ENCODE data around the gene PSMC1.

The PSMC1 gene

DNA sequence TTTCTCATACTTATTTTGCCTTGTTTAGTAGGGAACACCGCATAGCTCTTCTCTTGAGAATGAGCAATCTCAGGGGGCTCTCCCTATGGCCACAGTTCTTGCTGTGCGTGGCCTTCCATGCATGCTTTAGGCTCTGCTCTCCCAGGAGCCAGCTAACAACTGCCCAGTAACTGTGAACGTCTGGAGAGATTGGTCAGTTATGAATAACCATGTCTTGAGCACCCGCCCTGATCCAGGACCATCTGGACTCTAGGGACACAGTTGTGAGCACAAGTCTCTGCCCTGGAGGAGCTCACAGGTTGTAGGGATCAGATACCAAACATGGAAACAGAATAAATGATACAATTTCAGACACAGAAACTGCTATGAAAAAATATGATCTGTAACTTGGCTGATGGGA, 12.1 kb downstream of the PSMC1 start:
- no peak overlapping the region for H3K4me3 ChIP-seq (replicated peaks; ENCODE audit: low read depth, low read length)
- TF ChIP-seq, protein P1, sequence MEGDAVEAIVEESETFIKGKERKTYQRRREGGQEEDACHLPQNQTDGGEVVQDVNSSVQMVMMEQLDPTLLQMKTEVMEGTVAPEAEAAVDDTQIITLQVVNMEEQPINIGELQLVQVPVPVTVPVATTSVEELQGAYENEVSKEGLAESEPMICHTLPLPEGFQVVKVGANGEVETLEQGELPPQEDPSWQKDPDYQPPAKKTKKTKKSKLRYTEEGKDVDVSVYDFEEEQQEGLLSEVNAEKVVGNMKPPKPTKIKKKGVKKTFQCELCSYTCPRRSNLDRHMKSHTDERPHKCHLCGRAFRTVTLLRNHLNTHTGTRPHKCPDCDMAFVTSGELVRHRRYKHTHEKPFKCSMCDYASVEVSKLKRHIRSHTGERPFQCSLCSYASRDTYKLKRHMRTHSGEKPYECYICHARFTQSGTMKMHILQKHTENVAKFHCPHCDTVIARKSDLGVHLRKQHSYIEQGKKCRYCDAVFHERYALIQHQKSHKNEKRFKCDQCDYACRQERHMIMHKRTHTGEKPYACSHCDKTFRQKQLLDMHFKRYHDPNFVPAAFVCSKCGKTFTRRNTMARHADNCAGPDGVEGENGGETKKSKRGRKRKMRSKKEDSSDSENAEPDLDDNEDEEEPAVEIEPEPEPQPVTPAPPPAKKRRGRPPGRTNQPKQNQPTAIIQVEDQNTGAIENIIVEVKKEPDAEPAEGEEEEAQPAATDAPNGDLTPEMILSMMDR (IDR thresholded peaks at IDR 0.05; ENCODE audit: low read length, missing control alignments) = no peak
- DNase-seq (ENCODE audit: low read depth) = no peak

DNA sequence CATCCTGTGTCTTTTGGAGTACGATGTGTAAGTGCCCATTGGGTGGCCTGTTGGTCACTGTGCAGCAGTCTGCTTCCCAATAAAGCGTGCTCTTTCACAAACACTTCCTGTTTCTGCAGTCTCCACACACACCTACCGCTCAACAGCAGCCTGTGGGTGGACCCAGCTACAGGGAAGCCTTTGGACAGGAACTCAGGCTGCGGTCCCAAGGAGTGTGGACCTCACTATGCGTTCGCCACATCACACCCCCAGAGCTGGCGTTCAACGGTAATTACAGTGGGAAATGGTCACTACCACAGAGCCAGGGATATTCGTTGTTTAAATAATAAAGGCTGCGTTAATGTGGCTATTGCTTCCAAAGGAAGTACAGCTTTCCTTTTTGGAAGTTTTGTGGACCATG, 16.2 kb downstream of the PSMC1 start:
- DNase-seq (ENCODE audit: low read depth) = peak; percentile 33
- TF ChIP-seq, protein P1 (IDR thresholded peaks at IDR 0.05; ENCODE audit: low read length, missing control alignments) = no peak
- no peak overlapping the region for H3K4me3 ChIP-seq (replicated peaks; ENCODE audit: low read depth, low read length)

DNA sequence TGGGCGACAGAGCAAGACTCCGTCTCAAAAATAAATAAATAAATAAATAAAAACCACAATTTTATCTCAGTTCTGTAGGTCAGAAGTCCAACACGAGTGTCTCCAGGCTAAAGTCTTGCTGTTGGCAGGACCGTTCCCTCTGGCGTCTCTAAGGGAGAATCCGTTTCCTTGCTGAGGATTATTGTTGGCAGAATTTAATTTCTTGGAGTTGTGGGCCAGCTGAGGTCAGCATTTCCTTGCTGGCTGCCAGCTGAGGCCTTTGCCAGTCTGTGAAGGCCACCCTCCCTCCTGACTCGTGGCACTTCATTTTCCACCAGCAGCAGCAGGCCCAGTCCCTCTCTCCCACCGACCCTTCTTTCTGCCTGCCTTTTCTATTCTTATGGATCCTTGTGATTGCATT, 17.2 kb downstream of the PSMC1 start:
- TF ChIP-seq, protein P1 (IDR thresholded peaks at IDR 0.05; ENCODE audit: low read length, missing control alignments) = no peak
- DNase-seq (ENCODE audit: low read depth) = no peak
- H3K4me3 ChIP-seq (replicated peaks; ENCODE audit: low read depth, low read length) = no peak overlapping the region

DNA sequence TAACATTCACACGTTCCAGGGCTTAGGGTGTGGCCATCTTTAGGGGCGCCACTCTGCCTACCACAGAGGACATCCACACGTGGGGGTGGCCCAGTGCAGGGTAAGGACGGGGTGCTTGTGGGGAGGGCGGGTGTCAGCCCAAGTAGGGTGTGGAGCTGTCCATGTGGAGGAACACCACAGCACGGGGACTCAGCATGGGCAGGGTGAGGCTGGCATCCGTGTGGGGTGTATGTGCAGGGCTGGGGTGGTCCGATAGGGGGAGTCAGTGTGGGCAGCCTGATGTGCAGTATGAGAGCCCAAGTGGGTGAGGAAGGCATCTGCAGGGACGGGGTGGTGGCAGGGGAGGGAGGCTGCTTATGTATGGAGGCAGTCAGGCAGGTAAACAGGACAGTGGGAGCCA, 17.7 kb downstream of the PSMC1 start:
- TF ChIP-seq, protein P1 (IDR thresholded peaks at IDR 0.05; ENCODE audit: low read length, missing control alignments) = no peak
- H3K4me3 ChIP-seq (replicated peaks; ENCODE audit: low read depth, low read length) = no peak overlapping the region
- no peak for DNase-seq (ENCODE audit: low read depth)

DNA sequence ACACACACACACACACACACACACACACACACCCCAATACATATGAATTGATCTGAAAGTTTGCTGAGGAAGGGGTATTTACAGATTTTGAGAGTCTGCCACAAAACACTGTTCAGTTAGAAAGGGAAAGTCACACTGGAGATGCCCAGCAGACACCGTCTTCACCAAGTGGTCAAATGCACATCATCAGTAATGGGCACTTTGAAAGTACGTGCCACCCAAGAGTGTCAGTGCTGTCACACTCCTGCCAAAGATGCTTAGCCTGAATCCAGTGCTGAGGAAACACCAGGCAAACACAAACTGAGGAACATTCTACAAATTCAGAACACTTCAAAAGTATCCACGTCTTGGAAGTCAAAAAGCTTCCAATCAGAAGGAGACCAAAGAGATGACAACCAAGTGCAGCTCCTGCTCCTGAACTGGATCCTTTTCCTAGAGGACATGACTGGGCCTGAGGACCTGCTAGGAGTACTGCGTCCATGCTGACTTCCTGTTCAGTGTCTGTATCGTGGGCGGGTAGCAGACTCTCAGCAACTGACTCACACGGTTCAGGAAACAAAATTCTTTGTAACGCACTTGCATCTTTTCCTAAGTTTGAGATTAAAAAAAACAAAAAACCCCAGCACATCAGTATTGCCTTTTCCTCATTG, 18.6 kb downstream of the PSMC1 start:
- TF ChIP-seq, protein P1 (IDR thresholded peaks at IDR 0.05; ENCODE audit: low read length, missing control alignments) = no peak
- no peak overlapping the region for H3K4me3 ChIP-seq (replicated peaks; ENCODE audit: low read depth, low read length)
- DNase-seq (ENCODE audit: low read depth) = peak; percentile 82

DNA sequence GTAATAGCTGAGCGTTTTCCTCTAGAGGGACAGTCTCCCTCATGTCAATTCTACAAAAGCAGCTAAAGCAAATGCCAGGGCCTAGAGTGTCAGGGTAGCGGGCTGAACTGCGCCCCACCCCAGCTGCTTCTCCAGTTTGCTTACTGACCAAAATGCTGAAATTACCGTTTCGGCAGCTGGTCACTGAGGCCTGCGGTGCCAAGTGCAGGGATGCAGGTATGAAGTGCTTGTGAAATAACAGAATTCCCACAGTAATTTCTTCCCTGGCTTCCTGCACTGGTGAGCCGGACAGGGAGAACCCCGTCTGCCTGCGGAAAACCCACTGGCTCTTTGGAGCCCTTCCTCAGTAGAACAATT, 19.1 kb downstream of the PSMC1 start:
- no peak for DNase-seq (ENCODE audit: low read depth)
- TF ChIP-seq, protein P1 (IDR thresholded peaks at IDR 0.05; ENCODE audit: low read length, missing control alignments) = no peak
- H3K4me3 ChIP-seq (replicated peaks; ENCODE audit: low read depth, low read length) = no peak overlapping the region

DNA sequence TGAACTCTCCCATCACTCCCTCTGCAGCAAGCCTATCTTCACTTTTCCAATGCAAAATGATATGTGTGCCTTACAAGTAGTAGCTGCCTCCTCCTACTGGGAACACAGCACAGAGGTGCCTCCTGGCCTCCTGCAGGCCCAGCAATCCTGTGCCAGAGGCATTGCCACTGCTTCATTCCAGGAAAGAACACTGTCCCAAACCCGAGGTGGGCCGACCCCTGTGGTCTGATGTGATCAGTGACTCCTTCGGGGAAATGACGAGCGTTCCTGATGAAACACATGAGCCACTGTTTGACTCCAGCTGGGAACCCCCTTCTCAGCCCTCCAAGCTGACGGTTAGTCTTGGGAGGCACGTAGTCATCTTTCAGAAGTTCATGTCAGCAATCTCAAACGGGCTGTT, 19.5 kb downstream of the PSMC1 start:
- TF ChIP-seq, protein P1 (IDR thresholded peaks at IDR 0.05; ENCODE audit: low read length, missing control alignments) = no peak
- peak; percentile 56 for DNase-seq (ENCODE audit: low read depth)
- H3K4me3 ChIP-seq (replicated peaks; ENCODE audit: low read depth, low read length) = no peak overlapping the region
